GM12878 (cell line): Measurements from ENCODE around the gene RAB31.

ENCODE experiments used
- EZH2 ChIP-seq: IDR thresholded peaks from 2 replicates; pipeline ENCODE4 v1.6.1; 2012; ENCODE audit warnings: low read depth, mild to moderate bottlenecking, control low read depth, inconsistent platforms, low read length, borderline replicate concordance; ENCODE audit not compliant: control insufficient read depth
- REST ChIP-seq: IDR thresholded peaks from 2 replicates; pipeline ENCODE4 v1.6.1; 2012; ENCODE audit warnings: mild to moderate bottlenecking, low read depth, low read length
- ZNF274 ChIP-seq: IDR thresholded peaks from one replicate; pipeline ENCODE4 v1.8.0; 2011; ENCODE audit not compliant: insufficient read length, insufficient read depth

- no peak for TF ChIP-seq ZNF274
- TF ChIP-seq EZH2 = no peak
- no peak for TF ChIP-seq REST
Observed at GRCh38 chr18:9832871-9833270, 124.8 kb downstream of the RAB31 start.
